NCI-H226 (cell line): ENCODE data around the gene KRTAP5-9.
"Not testable (repeated sequence)": the region's sequence is repeated elsewhere in the genome, so short reads cannot be mapped to it uniquely, and the experiment has no call there.

Experiments
- DNase-seq: peaks from one replicate; pipeline ENCODE4 v3.0.0-alpha.2; 2015

KRTAP5-9 gene

GRCh38 chr11:71548120-71548519 is at the start of gene KRTAP5-9:
TSS of gene KRTAP5-9 (plus strand) at chr11:71548420. CDS start at chr11:71548658, 238 bp downstream.
- no peak for DNase-seq

- no peak for DNase-seq
These were observed 49.1 kb upstream of the KRTAP5-9 start for GRCh38 chr11:71499125-71499524.

GRCh38 chr11:71499546-71499945 is 48.7 kb upstream of the KRTAP5-9 start:
- DNase-seq = no peak

GRCh38 chr11:71500601-71501021 is 47.6 kb upstream of the KRTAP5-9 start:
- DNase-seq = no peak

- no peak for DNase-seq
These were observed 46.9 kb upstream of the KRTAP5-9 start for GRCh38 chr11:71501071-71501985.

- no peak for DNase-seq
These were observed 46.2 kb upstream of the KRTAP5-9 start for GRCh38 chr11:71502026-71502425.

GRCh38 chr11:71502871-71503435 is 45.3 kb upstream of the KRTAP5-9 start:
- DNase-seq = no peak

GRCh38 chr11:71504531-71504930 is 43.7 kb upstream of the KRTAP5-9 start:
- DNase-seq = no peak

- no peak for DNase-seq
These were observed 43.2 kb upstream of the KRTAP5-9 start for GRCh38 chr11:71505001-71505400.

- no peak for DNase-seq
These were observed 42.4 kb upstream of the KRTAP5-9 start for GRCh38 chr11:71505781-71506180.

GRCh38 chr11:71507102-71507501 is 41.1 kb upstream of the KRTAP5-9 start:
- no peak for DNase-seq

GRCh38 chr11:71518506-71519471 is 29.4 kb upstream of the KRTAP5-9 start:
- DNase-seq = no peak

GRCh38 chr11:71519546-71519945 is 28.7 kb upstream of the KRTAP5-9 start:
- no peak for DNase-seq

- no peak for DNase-seq
These were observed 22.9 kb upstream of the KRTAP5-9 start for GRCh38 chr11:71525188-71525937.

- DNase-seq = no peak
These were observed 22.2 kb upstream of the KRTAP5-9 start for GRCh38 chr11:71525938-71526495.

- not testable (repeated sequence) for DNase-seq
These were observed 21.2 kb upstream of the KRTAP5-9 start, which contains the start of gene KRTAP5-7 for GRCh38 chr11:71526796-71527575. TSS of gene KRTAP5-7 (plus strand) at chr11:71527267. CDS start at chr11:71527301, 34 bp downstream.

GRCh38 chr11:71527576-71528210 is 20.5 kb upstream of the KRTAP5-9 start:
- DNase-seq = no peak

GRCh38 chr11:71530602-71531001 is 17.6 kb upstream of the KRTAP5-9 start:
- no peak for DNase-seq

- DNase-seq = no peak
These were observed 16.1 kb upstream of the KRTAP5-9 start for GRCh38 chr11:71532036-71532610.
